Fibroblast of the aortic adventitia (primary cell): ENCODE results near the gene RNF223. TPM values are rescaled to one million over a fixed set of nuclear protein-coding genes. Genes with fewer than 3 reads are reported as not detected.
A peak's percentile ranks its signal among the peaks of the same experiment; 100 is the strongest.
"Not testable (repeated sequence)": the region's sequence is repeated elsewhere in the genome, so short reads cannot be mapped to it uniquely, and the experiment has no call there.

ENCODE experiments used
- DNase-seq: peaks from one replicate; pipeline ENCODE4 v3.0.0-alpha.2; 2010; ENCODE audit warnings: low read depth
- H3K4me3 ChIP-seq: 2 replicates; pipeline ENCODE4 v1.5.1; 2011; ENCODE audit warnings: low read depth, mild to moderate bottlenecking, control low read depth, low read length, moderate library complexity
- CTCF ChIP-seq: IDR thresholded peaks from 2 replicates; pipeline ENCODE4 v1.5.1; 2011; ENCODE audit warnings: mild to moderate bottlenecking, low read length, control low read depth, inconsistent platforms; ENCODE audit not compliant: insufficient read depth
- total RNA-seq: library from RNA; depleted of rRNA; stranded (reverse); fragments of >200 nt; gene quantifications from 2 replicates; pipeline ENCODE4 v1.2.3, GENCODE V29; 2012; ENCODE audit warnings: low replicate concordance

Gene RNF223
- total RNA-seq, 1 donor: not detected

GRCh38 chr1:1082239-1082775 is 8.2 kb upstream of the RNF223 start:
- no peak overlapping the region for H3K4me3 ChIP-seq
- no peak for DNase-seq
- no peak for TF ChIP-seq CTCF

GRCh38 chr1:1081311-1082238 is 7.5 kb upstream of the RNF223 start:
- no peak for DNase-seq
- H3K4me3 ChIP-seq: no peak overlapping the region
- no peak for TF ChIP-seq CTCF

- no peak for DNase-seq
- TF ChIP-seq CTCF: no peak
- H3K4me3 ChIP-seq: no peak overlapping the region
These were observed 6.8 kb upstream of the RNF223 start for GRCh38 chr1:1080951-1081310.

- peak; percentile 24 for DNase-seq
- peak overlapping the region; percentile 31 for H3K4me3 ChIP-seq
- no peak for TF ChIP-seq CTCF
These were observed 6.1 kb upstream of the RNF223 start for GRCh38 chr1:1080122-1080757.

GRCh38 chr1:1079408-1080121 is 5.5 kb upstream of the RNF223 start:
- no peak for TF ChIP-seq CTCF
- H3K4me3 ChIP-seq: peak overlapping the region; percentile 31
- peak; percentile 63 for DNase-seq

GRCh38 chr1:1077396-1077795 is 3.3 kb upstream of the RNF223 start:
- not testable (repeated sequence) for H3K4me3 ChIP-seq, DNase-seq
